GM04503 (cell line): ENCODE data around the gene SARDH.

Source experiments
- DNase-seq: peaks from one replicate; pipeline ENCODE4 v3.0.0-alpha.2; 2012; ENCODE audit warnings: low read depth

The SARDH gene

DNA sequence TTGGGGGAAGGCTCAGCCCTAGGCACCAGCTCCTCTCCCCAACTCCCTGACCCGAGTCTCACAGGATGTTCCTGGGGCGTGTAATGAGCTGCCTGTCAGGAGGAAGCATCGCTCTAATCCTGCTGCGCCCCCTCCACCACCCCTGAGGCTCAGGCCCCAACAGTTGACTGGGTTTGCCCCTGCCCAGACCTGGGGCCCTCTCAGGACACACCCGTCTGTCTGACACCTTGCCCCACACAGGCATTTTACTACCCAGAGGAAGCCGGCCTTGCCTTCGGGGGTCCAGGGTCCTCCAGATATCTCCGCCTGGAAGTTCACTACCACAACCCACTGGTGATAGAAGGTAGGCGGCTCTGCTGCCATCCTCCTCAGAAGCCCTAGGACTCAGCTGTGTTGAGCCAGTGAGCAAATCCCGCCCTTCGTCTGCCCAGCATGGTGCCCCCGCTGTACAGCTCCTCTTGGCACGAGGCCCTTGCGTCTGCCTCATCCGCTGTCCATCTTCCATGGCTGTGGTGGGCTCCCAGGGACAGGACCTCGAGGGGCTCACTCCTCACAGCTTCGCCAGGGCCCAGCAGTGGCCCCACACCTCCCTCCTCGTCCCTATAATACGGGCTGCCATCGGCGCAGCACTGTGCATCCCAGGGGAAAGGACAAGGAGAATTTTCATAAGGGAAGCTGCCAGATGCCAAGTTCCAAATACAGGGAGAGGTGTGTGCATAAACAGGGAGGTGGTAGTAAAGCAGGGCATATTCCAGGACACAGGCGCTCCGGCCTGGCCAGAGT is 94.0 kb downstream of the SARDH start:
- no peak for DNase-seq

DNA sequence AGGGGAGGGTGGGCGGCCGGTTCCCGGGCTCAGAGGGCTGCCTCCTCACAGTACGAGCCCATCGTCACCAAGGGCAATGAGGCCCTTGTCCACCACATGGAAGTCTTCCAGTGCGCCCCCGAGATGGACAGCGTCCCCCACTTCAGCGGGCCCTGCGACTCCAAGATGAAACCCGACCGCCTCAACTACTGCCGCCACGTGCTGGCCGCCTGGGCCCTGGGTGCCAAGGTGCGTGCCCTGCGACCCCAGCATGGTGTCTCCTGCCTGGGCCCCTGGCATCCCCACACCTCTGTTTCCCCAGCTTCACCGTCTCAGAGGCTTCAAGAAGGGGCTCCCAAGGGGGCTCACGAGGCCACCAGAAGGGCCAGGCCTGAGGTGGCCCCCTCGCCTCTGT is 94.8 kb downstream of the SARDH start:
- DNase-seq, result no peak

DNA sequence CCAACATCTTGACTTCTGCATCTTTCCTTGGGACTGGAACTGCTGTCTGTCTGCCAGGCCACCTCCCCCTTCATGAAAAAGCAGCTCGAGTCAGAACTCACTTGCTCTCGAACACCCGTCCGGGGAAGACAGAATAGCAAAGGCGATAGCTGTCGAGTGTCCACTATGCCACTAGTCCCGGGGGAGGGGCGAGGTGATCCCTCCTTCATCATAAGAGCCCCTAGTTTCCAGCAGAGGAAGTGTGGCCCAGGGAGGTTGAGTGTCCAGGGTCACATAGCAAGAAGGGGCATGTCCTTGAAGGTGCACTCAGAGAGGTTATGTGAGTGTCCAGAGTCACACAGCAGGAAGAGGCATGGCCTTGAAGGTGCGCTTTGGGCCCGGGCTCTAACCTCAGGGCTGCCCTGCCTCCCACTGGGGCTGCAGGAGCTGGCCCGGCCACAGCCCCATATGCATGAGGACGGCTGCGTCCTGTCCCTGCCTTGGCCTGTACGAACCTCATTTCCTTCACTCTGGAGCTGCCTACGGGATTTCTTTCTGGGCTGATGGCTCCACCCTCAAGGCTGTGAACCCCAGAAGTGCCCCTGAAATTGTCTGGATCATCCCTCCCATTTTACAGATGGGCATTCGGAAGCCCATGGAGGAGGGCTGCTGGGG is 95.3 kb downstream of the SARDH start:
- DNase-seq, result no peak

DNA sequence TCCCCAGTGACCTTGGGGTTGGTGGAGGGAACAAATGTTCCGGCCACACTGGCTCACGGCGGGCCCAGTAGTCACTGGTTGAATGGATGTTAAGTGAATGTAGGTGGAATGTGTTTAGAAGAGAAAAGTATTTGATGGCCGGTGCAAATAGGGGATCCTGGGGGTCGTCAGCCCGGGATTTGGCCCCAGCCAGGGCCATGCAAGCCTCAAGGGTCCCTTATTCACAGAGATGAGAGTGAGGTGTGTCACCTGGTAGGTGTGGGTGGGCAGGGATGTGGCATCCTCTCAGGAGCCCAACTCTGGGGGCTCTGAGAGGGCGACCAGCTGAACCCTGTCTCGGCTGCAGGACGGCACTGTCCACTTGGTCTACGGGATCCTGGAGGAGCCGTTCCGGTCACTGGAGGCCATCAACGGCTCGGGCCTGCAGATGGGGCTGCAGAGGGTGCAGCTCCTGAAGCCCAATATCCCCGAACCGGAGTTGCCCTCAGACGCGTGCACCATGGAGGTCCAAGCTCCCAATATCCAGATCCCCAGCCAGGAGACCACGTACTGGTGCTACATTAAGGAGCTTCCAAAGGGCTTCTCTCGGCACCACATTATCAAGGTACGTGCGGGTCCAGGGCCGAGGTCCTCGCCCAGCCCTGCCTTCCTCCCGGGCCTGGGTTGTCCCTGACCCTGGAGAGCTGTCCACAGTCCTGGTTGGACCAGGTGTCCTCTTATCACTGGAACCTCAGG is 96.1 kb downstream of the SARDH start:
- no peak for DNase-seq

DNA sequence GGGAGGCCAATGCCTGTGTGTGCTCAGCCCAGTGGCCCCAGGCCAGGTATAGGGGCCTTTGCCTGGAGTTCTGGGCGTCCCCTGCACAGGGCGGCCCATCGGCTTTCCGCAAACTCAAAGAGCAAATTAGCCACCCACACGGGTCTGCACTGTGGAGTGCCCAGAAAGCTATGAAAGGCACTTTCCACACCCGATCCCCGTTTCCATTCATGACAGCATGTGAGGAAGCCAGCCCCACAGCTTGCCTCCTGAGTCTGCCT is 96.8 kb downstream of the SARDH start:
- DNase-seq, result no peak

DNA sequence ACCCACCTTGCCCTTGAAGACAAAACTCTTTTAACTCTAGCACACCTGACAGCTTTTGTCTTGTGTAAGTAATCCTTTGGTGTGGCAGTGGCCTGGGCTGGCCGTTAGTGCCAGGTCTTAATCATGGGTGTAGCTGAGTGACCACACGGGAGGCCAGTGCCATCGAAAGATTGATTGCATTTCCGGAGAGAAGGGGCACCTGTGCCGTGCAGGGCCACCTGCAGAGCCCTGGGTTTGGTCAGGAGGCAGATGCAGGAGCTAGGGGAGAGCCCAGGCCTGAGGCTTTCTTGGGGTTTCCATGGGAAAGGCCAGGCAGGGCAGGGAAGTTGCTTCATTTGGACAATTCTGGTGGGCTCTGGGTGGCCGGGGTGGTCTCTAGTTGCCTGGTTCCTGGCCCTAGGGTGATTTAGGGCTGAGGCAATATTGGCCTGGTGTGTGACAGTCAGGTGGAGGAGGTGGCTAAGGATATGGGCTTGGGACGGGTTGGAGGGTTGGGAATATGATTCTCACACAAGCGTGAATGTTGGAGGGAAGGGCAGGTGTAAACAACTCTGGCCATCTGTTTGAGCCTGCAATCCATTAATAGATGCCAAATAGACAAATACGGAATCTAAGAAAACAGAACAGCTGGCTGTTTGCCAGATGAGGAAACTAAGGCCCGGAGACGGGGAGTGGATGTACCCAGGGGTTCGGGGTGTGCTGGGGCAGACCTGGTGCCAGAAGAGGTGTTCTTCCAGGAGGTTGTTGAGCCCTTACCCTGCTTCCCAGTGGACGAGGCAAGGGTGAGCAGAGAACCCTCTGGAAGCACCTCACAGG is 97.4 kb downstream of the SARDH start:
- DNase-seq, result no peak

DNA sequence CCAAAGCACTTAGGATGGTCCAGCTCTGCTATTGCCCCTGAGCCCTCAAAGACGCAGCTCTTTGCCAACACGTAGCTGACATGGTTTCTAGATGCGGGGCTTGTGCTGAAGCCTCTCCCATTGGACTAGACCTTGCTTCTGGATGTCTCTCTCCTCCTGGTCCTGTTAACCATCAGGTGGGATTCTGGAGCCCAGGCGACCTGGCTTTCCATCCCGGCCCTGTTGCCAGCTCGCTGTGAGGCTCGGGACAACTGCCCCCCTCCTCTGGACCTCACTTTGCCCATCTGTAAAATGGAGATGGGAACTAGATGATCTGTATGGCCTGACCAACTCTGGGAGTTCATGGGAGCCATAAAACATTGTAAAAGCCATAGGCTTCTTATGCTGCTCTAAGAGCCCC is 98.0 kb downstream of the SARDH start:
- no peak for DNase-seq

DNA sequence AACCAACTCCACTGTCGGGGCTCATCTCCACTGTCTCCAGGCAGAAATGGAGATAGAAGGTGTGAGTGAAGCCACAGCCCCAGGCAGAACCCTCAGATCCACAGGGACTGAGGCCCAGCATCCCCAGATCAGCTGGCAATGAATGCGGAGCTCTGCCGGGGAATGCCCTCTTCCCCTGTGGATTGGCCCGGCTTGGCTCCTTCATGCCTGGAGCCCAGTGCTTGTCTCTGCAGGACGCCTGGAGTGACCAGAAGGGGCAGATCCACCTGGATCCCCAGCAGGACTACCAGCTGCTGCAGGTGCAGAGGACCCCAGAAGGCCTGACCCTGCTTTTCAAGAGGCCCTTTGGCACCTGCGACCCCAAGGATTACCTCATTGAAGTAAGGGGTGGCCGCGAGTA is 98.5 kb downstream of the SARDH start:
- no peak for DNase-seq

DNA sequence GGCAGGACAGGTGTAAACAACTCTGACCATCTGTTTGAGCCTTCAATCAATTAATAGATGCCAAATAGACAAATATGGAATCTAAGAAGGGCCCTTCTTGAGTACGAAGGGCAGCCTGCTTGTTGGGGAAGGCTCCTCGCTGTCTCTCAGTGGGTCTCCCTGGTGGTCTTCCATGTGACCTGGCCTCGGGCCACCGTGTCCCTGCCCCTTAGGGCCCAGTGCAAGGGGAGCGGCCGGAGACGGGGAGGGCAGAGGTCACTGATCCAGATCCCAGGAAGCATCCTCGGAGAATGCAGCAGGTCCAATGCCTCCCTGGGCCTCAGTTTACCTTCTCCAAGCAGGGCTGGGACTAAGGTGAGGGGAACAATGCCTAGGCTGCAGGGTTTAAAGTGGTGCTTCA is 99.4 kb downstream of the SARDH start:
- no peak for DNase-seq

DNA sequence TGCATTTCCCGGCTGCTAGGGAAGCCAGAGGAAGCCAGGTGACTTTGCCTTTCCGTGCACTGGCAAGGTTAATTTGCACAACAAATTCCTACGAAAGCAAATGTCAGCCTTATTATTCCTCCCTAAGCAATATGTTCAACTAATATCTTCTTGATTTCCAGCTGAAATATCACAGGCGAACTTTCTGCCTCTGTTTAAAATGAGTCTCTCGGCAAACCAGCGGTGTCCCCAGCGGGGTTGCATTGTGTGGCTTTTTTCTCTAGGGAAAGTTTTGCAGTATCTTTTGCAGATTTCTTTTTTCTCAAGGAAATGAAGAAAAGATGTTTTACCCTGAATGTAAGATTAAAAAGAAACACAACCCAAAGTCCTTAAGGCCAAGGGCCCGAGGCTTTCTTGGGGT is 100.1 kb downstream of the SARDH start:
- DNase-seq, result no peak

DNA sequence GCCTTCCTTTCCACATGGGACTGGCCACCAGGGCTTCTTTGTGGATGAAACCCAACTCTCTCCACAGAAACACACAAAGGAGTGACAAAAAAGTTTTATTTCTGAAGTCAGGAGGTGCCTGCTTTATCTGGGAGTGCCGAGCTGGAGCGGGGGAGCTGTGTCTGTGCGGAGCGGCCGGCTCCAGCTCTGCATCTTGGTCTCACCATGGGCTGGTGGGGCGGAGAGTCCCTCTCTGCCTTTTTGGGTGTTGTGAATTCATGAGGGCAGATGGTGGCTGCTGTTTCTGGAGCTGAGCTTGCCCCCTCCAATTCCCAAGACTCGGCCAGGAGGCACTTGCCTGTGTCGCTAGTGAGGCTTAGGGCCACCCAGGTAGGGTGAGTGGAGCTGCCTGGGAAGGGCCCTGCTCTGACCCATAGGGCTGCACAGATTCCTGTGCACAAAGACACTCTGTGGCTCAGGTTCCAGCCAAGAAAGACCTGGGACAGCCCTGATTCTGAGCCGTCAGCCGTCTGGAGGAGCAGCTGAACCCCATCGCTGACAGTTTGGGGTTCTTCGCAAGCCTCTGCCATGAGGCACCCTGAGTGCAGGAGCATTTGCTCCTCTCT is 100.6 kb downstream of the SARDH start:
- DNase-seq, result no peak

DNA sequence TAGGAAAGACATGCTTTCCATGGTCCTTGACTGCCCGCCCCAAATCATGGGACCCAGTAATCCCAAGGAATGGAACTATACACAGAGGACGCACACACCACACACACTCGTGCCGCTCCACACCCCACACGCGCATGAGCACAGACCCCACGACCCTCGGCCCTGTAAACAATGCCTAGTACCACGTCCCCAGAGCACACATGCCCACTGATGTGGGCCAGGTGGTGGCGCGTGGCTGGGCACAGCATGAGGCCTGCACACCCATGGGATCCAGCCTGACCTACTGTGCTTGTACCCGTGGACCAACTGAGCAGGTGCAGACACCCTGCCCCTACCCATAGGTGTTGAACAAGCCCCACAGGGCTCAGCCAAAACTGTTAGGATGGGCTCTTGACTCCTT is 101.2 kb downstream of the SARDH start:
- DNase-seq, result no peak

DNA sequence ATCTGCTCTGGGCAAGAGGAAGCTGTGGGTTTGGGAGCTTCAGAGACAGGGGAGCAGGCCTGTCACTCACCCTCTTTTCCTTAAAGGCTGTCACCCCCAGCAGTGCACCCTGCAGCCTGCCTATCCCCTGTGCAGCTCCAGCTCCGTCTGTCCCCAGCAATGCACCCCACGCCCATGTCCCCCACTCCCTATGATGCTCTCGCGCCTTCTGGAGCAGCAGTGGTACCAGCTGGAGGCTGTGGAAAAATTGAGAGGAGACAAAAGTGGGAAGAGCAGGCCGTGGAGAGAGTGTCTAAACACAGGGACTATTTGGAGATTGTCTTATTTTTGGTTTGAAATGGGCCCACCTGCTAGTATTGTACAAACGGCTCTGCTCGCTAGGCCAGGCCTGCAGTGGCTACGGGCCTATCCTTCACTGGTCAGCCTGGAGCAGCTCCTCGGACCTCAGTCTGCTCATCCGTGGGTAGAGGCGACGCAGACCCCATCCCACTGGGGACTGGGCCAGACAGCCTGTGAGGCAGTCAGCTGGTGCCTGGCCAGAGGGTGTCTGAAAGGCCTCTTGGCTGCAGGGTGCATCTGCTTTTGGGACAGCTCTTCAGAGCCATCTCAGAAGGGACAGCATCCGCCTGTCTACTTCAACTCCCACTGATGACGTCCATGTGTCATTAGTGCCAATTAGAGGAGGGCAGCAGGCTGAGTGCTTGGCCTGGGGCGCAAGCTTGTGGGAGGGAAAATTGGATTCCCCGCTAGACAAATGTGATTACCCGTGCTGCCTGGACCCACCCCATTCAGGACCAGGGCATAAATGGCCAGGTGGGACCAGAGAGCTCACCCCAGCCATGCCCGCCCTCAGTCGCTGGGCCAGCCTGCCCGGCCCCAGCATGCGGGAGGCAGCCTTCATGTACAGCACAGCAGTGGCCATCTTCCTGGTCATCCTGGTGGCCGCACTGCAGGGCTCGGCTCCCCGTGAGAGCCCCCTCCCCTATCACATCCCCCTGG is 102.3 kb downstream of the SARDH start, which contains the start of gene DBH:
Gene DBH (plus strand): TSS at position 831 of the 999 bp plus-strand sequence. CDS start 9 bp downstream, at position 840.
- no peak for DNase-seq

DNA sequence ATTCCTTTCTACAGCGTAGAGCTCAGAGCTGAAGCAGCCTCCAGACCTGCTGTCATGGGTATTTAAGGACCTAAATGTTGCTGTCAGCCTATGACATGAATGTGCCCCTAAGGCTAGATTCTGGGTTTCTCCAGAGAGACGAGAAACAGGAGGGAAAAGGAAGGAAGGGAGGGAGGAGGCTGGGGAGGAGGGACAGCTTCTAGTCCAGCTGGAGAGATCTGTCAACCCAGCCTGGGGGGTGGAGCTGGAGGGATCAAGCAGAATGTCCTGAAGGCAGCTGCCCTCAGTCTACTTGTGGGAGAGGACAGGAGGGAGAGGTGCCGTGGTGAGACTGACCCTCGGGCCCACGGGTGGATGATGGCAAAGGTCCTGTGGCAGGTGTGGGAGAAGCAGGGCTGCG is 103.1 kb downstream of the SARDH start:
- DNase-seq, result no peak

DNA sequence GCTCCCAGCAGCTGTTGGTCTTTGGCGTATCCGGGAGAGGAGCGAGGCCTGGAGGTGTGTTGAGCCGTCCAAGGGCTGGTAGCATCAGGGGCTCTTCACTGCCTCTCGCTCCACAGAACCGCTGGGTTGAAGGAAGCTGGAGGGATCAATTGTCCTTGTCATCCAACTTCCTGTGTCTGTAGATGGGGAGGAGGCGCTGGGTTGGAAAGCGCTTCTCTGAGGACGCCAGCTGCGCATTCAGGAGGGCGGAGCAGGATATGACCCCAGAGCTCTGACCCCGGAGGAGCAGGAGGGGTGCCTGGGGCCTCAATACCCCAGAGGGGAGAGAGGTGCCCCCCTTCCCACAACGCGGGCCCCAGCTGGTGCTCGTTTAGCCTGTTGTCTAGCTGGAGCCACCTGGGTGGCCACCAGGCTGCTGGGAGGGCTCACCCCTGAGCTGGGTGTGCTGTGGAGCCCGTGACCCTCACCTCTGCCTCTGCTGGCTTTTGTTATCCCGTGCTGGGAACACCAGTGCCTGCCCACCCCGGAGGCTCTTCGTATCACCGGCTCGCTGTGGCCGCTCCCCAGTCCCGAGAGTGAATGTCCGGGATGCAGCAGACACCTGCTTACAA is 104.0 kb downstream of the SARDH start:
- DNase-seq, result no peak

DNA sequence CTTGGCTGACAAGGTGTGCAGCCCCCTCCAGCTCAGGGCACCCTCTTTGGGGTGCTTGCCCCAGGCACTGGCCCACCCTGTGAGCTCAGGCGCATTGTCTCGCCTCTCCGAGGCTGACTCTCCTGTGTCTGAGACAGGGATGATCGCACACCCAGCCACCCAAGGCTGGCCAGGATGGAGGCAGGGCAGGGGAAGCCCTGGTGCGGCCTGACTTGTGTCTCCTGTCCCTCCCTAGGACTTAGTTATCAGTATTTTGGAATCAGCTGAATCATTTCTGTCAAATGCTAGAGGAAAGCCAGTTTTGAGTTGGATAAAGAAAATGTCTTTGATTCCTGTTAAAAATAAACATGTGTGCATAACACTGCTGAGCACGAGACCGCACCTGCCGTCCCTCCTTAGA is 104.5 kb downstream of the SARDH start:
- DNase-seq, result no peak

DNA sequence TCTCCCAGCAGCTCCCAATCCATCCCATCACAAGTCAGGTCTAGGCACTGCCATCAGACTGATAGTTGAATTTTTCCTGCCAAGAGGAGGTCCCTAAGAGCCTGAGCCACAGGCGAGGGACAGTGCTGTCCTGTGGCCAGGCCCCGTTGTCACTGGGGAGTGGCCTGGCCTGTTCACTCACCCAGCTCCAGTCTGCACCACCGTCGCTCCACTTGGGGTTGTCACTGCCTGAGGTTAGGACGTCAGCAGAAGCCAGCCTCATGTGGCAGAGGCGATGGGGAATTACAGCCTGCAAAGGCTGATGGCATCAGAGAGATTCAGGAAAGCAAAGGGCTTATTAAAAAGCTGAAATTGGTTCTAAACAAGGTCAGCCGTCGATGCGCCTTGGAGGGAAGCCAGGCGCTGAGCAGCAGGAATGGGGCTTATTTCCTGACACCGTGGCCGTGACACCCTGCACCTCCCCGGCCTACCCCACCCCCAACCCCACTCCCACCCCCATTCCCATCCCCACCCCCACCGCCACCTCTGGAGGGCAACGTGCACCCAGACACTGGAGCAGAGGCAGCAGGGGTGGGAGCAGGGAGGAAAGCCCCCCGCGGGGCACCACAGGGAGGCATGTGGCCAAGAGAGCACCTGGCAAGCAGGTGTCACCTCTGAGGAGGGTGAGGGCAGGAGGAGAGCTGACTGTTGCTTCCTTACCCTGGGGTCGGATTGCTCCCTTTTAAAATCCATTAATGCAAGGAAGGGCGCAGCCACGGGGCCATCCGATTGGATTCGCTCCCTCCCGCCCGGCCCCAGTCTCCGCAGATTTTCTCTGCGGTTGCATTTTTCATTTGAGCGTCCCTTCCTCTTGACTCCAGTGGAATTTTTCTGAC is 105.1 kb downstream of the SARDH start:
- DNase-seq, result no peak

DNA sequence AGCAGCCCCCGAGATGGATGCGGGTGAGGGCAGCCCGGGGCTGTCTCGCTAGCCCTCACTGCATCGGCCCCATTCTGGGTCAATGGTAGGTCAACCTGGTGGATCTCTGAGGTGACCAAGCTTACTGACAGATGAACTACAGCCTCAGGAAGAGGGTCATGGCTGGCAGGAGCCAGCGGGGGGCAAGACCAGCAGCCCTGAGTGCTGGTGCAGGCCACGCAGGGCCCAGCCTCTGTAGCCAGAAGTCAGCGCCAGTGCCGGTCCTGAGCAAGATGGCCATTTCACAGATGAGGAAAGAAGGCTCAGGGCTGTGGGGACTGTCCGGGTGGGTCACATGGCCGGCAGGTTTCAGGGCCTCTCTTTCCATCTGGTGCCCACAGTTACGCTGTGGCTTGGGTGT is 107.0 kb downstream of the SARDH start:
- DNase-seq, result no peak
